ENCODE data around the gene COMT. TPM values are rescaled to one million over a fixed set of nuclear protein-coding genes. Genes with fewer than 3 reads are reported as not detected.

Gene COMT
- total and polyA plus RNA-seq, 9 of the 15 experiments (the other 6 are each of a cell fraction or from before 2014, with no cell fraction given): 12.5 to 351 (median 155) TPM

DNA sequence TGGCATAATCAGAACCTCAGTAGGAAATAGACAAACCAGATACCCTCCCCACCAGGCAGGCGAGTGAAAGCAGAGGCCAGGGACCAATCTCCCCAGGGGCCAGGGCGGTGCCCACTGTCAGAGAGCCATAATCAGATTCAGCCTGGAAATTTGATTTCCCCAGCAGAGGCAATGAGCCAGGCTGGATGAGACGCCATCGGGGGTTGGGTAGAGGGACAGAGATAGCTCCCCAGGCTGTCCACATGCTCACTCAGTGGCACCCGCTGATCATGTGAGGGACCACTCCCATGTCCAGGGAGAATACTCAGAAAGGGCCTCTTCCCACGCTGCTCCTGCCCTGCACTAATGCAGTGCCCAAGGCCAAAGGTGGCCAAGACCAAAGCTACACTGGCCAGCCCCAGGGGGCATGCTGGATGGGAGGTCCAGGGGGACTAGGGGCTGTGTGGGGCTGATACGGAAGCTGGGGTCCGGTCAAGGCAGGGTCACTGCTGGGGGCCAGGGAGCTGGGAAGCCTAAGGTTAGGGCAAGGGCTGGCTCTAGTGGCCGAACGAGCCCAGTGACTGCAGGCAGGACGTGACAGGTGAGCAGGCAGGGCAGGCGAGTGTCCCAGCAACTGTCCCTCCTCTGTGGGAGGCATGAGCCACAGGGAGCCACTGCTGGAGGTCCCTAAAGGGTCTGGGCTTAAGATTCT lies 55.3 kb downstream of the COMT start (continued):
- 0 out of 2 replicates have a peak, but pooled peaks have one; percentile 10 for TF ChIP-seq HDAC6 (IDR thresholded peaks at IDR 0.05; ENCODE audit: low read depth, low read length)
- TF ChIP-seq POLR2G (IDR thresholded peaks at IDR 0.05; ENCODE audit: low read depth, low read length): 0 out of 2 replicates have a peak, but pooled peaks have one; percentile 7
- no peak for TF ChIP-seq SRSF1 (IDR thresholded peaks at IDR 0.05; ENCODE audit: low read depth, low read length)
- TF ChIP-seq KDM2B (CRISPR knock-in tag; IDR thresholded peaks at IDR 0.05): 0 out of 2 replicates have a peak, but pooled peaks have one; percentile 25
- peak; percentile 7; the same call in 1 of the 2 replicates for TF ChIP-seq ZNF12 (CRISPR knock-in tag; IDR thresholded peaks at IDR 0.05)
- TF ChIP-seq ZNF140 (CRISPR knock-in tag; IDR thresholded peaks at IDR 0.05): no peak
- TF ChIP-seq, protein P1, sequence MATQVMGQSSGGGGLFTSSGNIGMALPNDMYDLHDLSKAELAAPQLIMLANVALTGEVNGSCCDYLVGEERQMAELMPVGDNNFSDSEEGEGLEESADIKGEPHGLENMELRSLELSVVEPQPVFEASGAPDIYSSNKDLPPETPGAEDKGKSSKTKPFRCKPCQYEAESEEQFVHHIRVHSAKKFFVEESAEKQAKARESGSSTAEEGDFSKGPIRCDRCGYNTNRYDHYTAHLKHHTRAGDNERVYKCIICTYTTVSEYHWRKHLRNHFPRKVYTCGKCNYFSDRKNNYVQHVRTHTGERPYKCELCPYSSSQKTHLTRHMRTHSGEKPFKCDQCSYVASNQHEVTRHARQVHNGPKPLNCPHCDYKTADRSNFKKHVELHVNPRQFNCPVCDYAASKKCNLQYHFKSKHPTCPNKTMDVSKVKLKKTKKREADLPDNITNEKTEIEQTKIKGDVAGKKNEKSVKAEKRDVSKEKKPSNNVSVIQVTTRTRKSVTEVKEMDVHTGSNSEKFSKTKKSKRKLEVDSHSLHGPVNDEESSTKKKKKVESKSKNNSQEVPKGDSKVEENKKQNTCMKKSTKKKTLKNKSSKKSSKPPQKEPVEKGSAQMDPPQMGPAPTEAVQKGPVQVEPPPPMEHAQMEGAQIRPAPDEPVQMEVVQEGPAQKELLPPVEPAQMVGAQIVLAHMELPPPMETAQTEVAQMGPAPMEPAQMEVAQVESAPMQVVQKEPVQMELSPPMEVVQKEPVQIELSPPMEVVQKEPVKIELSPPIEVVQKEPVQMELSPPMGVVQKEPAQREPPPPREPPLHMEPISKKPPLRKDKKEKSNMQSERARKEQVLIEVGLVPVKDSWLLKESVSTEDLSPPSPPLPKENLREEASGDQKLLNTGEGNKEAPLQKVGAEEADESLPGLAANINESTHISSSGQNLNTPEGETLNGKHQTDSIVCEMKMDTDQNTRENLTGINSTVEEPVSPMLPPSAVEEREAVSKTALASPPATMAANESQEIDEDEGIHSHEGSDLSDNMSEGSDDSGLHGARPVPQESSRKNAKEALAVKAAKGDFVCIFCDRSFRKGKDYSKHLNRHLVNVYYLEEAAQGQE (IDR thresholded peaks at IDR 0.05; ENCODE audit: borderline replicate concordance): no peak
- TF ChIP-seq, protein P1 (CRISPR knock-in tag; IDR thresholded peaks at IDR 0.05; ENCODE audit: low read depth): 0 out of 2 replicates have a peak, but pooled peaks have one; percentile 47
- TF ChIP-seq SETDB1 (IDR thresholded peaks at IDR 0.05; ENCODE audit: low read length): peak; percentile 16
